HG03469 (cell line): ENCODE data around the gene GTF3C6.
"Not testable (repeated sequence)": the region's sequence is repeated elsewhere in the genome, so short reads cannot be mapped to it uniquely, and the experiment has no call there.

Experiments
- ATAC-seq: cut with Tn5 transposase; IDR thresholded peaks from one replicate; pipeline ENCODE4 v1.9.1; 2021; ENCODE audit warnings: mild to moderate bottlenecking, moderate library complexity, moderate number of reproducible peaks; ENCODE audit not compliant: unreplicated experiment

The GTF3C6 gene

DNA sequence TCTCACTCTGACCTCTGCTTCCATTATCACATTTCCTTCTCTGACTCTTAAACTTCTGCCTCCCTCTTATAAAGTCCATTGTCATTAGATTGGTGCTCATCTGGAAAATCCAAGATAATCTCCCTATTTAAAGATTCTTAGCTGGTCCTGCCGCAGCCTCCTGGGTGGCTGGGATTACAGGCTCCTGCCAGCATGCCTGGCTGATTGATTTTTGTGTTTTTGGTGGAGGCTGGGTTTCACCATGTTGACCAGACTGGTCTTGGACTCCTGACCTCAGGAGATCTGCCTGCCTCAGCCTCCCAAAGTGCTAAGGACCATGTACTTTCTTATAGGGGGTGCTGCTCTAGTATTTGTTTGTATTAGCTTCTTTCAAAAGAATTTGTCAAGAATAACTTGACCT, 18.1 kb downstream of the GTF3C6 start:
- ATAC-seq, result no peak

DNA sequence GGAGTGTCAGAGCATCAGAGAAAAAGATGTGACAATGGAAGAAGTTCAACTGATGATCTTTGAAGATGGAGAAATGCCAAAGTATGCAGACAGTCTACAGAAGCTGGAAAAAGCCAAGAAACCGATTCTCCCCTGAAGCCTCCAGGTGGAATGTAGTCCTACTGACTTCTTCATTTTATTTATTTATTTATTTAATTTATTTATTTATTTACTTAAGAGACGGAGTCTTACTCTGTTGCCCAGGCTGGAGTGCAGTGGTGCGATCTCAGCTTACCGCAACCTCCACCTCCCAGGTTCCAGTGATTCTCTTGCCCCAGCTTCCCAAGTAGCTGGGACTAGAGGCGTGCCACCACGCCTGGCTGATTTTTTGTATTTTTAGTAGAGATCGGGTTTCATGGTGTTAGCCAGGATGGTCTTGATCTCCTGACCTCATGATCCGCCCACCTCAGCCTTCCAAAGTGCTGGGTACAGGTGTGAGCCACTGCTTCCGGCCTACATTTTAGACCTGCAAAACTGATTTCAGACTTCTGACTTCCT, 21.1 kb downstream of the GTF3C6 start:
- no peak for ATAC-seq

DNA sequence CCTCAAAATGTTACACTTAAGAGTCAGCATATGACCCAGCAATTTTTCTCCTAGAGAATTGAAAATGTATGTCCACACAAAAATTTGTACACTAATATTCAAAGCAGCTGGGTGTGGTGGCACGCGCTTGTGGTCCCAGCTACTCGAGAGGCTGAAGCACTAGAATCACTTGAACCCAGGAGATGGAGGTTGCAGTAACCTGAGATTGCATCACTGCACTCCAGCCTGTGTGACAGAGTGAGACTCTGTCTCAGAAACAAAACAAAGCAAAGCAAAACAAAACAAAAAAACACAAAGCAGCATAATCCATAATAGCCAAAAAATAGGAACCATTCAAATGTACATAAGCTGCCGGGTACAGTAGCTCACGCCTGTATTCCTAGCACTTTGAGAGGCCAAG, 21.7 kb downstream of the GTF3C6 start:
- ATAC-seq, result no peak

DNA sequence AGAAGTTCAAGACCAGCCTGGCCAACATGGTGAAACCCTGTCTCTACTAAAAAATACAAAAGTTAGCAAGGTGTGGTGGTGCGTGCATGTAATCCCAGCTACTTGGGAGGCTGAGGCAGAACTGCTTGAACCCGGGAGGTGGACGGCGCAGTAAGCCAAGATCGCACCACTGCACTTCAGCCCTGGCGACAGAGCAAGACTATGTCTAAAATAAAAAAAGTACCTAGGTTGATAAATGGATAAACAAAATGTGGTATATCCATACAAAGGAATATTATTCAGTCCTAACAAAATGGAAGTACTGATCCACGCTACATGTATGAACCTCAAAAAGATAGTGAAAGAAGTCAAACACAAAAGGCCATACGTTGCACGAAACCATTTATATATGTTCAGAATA, 22.1 kb downstream of the GTF3C6 start:
- no peak for ATAC-seq

DNA sequence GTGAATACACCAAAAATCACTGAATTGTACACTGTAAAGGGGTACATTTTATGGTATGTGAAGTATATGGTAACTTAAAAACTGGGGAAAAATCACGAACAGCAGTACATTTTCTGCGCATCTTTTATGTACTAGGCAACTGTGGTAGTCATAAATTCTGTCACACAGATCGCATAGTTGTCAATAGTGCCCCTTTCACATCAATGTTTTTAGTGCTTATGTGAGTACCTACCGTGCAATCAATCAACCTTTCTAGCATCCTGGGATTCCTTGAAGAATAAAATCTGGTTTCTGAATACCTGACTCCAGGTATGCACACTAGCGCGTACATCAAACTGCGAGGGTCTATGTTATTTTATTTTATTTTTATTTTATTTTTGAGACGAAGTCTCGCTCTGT, 22.7 kb downstream of the GTF3C6 start:
- ATAC-seq, result no peak

DNA sequence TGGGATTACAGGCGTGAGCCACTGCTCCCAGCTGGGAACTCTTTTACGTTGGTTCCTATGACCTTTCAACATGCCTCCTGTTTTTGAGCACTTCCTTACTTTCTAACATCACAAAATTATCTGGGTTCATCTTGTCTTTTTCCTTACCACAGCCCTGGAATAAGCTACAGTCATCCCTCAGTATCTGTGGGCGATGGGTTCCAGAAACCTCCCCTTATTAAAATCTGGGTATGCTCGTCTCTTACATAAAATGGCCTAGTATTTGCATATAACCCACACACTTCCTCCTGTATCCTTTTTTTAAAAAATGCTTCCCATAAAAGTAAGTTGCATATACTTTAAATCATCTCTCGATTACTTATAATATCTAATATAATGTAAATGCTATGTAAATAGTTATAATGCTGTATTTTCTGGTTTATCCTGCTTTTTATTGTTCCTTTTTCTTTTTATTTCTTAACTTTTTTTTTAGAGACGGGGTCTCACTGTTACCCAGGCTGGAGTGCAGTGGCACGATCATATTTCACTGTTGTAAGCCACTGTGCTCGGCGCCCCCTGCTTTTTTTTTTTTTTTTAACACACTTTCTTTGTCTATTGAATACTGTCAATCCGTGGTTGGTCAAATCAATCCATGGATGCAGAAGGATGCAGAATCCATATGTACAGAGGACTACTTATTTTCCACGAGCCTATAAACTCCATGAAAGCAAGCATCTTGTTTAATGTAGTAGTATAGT, 32.5 kb downstream of the GTF3C6 start:
- no peak for ATAC-seq

DNA sequence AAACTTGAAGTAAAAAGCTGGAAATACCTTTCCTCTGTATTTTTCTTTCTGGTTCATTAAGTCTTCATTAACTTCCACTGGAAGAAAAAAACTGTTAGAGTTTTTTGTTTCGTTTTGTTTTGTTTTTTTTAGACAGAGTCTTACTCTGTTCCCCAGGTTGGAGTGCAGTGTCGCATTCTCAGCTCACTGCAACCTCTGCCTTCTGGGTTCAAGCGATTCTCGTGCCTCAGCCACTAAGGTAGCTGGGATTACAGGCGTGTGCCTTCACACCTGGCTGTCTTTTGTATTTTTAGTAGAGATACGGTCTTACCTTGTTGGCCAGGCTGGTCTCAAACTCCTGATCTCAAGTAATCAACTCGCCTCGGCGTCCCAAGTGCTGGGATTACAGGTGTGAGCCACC, 38.2 kb downstream of the GTF3C6 start:
- no peak for ATAC-seq

DNA sequence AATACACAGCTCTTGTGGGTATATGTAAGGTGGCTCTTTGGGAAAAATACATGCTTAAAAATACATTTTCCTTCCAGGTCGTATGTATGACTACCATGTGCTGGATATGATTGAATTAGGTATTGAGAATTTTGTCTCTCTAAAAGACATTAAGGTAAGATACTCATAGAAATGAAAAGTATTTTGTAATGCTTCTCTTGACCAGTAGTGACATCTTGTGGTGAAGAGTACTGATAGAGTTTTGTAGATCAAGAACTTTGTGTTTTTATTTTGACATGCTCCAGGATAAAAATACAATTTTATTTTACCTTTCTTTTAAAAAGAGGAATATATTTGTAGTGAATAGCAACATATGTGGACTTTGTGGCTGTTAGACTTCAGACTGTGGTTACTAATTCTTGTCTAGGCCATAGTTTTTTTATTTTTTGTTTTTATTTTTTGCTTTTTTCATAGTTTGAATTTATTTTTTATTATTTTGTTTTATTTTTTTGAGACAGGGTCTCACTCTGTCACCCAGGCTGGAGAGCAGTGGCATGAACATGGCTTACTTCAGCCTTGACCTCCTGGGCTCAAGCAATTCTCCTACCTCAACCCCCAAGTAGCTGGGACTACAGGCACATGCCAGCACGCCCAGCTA, 41.2 kb downstream of the GTF3C6 start:
- ATAC-seq, result no peak

DNA sequence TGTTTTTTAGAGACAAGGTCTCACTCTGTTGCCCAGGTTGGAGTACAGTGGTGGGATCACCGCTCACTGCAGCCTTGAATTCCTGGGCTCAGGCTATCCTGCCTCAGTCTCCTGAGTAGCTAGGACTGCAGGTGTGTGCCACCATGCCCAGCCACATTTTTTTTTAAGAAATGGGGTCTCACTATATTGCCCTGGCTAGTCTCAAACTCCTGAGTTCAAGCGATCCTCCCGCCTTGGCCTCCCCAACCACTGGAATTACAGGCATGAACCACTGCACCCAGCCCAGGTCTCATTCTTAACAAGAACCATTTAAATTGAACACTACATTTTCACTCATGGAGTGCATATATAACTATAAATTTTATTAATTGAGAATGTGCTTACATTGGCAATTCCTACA, 43.8 kb downstream of the GTF3C6 start:
- ATAC-seq, result no peak

DNA sequence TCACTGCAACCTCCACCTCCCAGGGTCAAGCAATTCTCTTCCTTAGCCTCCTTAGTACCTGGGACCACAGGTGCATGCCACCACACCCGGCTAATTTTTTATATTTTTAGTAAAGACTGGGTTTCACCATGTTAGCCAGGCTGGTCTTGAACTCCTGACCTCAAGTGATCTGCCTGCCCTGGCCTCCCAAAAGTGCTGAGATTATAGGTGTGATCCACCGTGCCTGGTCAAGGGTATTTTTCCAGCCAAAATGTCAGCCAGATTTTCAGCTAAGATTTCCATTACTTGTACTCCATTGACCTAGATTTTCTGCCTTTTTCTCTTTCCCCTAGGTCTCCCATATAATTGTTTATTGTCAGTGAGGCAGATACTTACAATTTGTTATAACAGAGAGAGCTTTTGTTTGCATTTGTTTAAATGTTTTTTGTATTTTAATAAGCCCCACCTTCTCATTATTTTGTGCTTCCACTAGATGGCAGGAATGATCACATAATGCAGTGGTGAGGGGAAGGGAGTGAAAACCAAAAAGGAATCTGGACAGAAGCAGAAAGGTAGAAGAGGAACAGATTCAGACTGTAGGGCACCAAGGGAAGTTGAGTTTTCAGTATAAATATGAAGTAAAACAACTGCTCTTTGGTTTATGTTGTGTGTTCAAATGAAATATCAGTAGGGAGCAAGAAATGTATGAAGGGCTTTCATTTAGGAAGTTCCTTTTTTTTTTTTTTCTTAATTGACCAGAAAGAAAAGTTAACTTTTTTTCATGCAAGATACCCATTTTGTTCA, 53.0 kb downstream of the GTF3C6 start:
- ATAC-seq, result no peak

DNA sequence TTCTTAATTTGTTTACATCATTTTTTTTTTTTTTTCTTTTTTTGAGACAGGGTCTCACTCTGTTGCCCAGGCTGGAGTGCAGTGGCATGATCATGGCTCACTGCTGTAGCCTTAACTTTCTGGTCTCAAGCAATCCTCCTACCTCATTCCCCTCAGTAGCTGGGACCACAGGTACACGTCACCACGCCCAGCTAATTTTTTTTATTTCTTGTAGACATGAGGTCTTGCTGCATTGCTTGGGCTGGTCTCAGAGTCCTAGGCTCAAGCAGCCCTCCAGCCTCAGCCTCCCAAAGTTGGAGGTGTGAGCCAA, 53.6 kb downstream of the GTF3C6 start:
- no peak for ATAC-seq

DNA sequence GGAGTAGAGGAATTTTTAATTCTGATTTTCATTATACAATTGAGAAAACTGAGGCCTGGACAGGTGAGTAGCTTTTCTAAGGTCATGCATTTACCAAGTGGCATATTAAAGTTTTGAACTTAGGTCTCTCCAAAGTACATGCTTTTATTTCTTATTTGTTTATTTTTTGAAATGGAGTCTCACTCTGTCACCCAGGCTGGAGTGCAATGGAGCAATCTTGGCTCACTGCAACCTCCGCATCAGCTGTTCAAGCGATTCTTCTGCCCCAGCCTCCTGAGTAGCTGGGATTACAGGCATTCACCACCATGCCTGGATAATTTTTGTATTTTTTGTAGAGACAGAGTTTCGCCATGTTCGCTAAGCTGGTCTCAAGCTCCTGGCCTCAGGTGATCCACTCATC, 54.0 kb downstream of the GTF3C6 start:
- ATAC-seq, result not testable (repeated sequence)

DNA sequence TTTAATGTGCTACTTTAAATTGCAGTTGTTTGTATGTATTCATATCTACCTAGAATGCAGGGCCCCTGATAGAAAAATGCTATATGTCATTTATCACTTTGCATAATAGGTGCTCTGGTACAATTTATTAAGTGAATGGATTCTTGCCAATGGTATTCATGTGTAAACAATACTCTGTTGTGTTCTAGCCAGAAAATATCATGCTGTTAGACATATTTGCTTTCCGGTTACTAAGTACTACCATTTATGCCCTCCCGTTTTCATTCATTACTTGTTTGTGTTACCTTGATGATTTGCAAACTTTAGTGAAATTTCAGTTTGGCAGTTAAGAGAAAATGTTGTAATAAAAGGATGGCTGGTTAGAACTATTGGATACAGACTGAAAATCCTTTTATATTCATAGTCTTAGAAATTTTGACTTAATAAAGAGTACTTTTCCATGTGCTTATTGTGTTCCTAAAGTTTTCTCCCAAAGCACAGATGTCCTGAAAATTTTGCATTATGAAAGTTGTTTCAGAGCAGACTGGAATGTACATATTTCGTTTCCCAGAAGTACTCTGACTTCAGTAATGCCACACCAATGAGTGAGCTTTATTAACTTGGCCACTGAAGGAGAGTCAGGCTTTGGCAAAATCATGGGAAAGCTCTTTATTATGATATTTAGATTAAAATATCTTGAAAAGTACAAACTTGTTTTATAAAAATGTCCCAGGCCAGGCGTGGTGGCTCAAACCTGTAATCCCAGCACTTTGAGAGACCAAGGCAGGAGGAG, 54.8 kb downstream of the GTF3C6 start:
- no peak for ATAC-seq

DNA sequence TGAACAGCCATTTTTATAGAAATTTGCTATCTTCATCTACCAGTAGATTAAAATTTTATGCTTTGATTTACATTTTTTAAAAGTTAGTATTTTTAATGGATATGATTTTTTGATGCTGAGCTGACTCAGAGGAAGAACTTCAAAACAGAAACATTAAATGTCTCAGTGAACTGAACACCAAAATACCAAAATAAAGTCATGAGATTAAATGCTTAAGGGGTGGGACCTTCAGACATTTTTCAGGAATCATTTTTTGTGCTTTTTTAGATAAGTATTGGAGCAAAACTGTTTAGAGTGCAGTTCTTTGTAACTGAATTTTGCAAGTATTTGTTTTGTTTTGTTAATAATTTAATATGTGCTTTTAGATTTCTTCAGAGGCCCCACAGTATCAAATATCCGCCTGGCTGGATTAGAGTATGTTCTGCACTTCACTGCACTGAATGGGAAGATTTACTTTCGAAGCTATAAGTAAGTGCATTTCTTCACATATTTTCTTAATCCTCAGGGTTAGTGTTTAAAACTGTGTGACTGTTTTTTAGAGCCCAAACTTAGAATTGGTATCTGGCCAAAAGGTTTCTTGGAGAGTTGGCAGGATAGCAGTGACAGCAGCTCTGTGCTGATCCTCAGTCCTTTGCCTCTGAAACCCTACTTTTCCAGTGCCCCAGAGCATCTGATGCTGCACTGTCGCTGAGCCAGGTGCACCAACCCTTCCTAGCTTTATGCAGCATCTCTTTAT, 57.1 kb downstream of the GTF3C6 start:
- ATAC-seq, result no peak

DNA sequence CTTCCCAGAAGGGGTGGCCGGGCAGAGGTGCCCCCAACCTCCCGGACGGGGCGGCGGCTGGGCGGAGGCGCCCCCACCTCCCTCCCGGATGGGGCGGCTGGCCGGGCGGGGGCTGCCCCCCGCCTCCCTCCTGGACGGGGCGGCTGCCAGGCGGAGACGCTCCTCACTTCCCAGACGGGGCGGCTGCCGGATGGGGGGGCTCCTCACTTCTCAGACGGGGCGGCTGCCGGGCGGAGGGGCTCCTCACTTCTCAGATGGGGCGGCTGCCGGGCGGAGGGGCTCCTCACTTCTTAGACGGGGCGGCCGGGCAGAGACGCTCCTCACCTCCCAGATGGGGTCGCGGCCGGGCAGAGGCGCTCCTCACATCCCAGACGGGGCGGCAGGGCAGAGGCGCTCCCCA, 58.7 kb downstream of the GTF3C6 start:
- not testable (repeated sequence) for ATAC-seq
